Nephron progenitor cell (in vitro differentiated cells): ENCODE results near the gene FZD4.

Experiments used
- DNase-seq: peaks from one replicate; pipeline ENCODE4 v3.0.0; 2021
- H3K27ac Mint-ChIP-seq: 2 replicates; pipeline ENCODE4 v1.8.0; 2021; ENCODE audit warnings: mild to moderate bottlenecking, moderate library complexity, mixed read lengths
- H3K27me3 Mint-ChIP-seq: 2 replicates; pipeline ENCODE4 v1.8.0; 2021; ENCODE audit warnings: mild to moderate bottlenecking, low read depth, mixed read lengths; ENCODE audit not compliant: poor library complexity
- H3K36me3 Mint-ChIP-seq: 2 replicates; pipeline ENCODE4 v1.8.0; 2021; ENCODE audit warnings: low read depth, mixed read lengths
- H3K4me1 Mint-ChIP-seq: 2 replicates; pipeline ENCODE4 v1.8.0; 2021; ENCODE audit warnings: mixed read lengths
- H3K4me3 Mint-ChIP-seq: 2 replicates; pipeline ENCODE4 v1.8.0; 2021; ENCODE audit warnings: mild to moderate bottlenecking, moderate library complexity, mixed read lengths
- H3K9me3 Mint-ChIP-seq: 2 replicates; pipeline ENCODE4 v1.8.0; 2021; ENCODE audit warnings: mild to moderate bottlenecking, moderate library complexity, mixed read lengths
- TF ChIP-seq, protein P1 (sequence below): fragments of 200-600 bp; sonication (generic); IDR thresholded peaks from 2 replicates; pipeline ENCODE4 v1.5.0; 2021; ENCODE audit warnings: antibody characterized with exemption

Gene FZD4

DNA sequence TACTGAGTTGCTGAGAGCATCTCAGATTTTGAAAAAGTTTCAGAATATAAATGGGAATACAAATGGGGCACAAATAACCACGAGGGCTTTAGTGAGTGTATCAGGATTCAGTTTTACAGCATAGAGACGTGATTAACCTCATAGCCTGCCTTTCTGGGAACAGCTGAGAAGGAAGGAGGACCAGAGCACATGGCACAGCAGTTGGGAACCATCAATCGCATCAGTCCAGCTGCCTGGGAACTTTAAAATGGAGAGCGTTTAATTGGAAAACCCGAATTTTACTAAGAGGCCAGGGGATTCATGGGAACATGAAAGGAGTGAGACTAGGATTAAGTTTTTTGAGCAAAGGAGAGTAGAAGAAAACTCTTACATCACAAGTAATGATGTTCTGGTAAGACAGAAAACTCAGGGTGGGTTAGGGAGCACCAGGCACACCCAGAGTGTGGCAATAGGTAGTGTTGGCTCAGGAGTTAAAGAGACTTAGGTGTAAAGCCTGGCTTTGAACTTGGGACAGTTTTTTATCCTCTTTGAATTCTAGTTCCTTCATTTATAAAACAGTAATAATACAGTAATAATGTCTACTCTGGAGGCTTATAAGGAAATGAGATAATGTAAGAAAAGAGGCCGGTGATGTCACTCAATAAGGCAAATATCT lies 40.2 kb downstream of the FZD4 start:
- DNase-seq, result no peak
- peaks cover 34% of the 10 kb centered on the region for H3K9me3 Mint-ChIP-seq
- no peak overlapping the region for H3K27ac Mint-ChIP-seq
- peaks cover 8% of the 10 kb centered on the region for H3K27me3 Mint-ChIP-seq
- TF ChIP-seq, protein P1, sequence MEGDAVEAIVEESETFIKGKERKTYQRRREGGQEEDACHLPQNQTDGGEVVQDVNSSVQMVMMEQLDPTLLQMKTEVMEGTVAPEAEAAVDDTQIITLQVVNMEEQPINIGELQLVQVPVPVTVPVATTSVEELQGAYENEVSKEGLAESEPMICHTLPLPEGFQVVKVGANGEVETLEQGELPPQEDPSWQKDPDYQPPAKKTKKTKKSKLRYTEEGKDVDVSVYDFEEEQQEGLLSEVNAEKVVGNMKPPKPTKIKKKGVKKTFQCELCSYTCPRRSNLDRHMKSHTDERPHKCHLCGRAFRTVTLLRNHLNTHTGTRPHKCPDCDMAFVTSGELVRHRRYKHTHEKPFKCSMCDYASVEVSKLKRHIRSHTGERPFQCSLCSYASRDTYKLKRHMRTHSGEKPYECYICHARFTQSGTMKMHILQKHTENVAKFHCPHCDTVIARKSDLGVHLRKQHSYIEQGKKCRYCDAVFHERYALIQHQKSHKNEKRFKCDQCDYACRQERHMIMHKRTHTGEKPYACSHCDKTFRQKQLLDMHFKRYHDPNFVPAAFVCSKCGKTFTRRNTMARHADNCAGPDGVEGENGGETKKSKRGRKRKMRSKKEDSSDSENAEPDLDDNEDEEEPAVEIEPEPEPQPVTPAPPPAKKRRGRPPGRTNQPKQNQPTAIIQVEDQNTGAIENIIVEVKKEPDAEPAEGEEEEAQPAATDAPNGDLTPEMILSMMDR, result no peak
- H3K4me1 Mint-ChIP-seq, result peaks cover 44% of the 10 kb centered on the region
- no peak overlapping the region for H3K4me3 Mint-ChIP-seq
- peaks cover 57% of the 10 kb centered on the region for H3K36me3 Mint-ChIP-seq

DNA sequence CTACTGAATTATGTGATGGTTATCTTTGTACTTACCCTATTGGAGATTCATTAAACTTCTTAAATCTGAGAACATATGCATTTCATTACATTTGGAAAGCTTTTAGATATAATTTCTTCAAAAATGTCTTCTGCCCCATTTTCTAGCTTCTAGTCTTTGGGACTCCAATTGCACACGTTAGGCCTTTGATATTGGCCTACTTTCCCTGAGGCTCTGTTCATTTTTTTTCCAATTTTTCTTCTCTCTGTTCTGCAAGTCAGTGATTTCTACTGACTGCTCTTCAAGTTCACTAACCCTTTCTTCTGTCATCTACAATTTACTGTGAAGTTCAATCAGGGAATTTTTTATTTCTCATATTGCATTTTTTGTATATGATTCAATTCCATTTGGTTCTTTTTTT lies 43.0 kb downstream of the FZD4 start:
- H3K9me3 Mint-ChIP-seq, result peaks cover 34% of the 10 kb centered on the region
- H3K27me3 Mint-ChIP-seq, result peaks cover 12% of the 10 kb centered on the region
- no peak overlapping the region for H3K27ac Mint-ChIP-seq
- H3K36me3 Mint-ChIP-seq, result peaks cover 60% of the 10 kb centered on the region
- TF ChIP-seq, protein P1, result no peak
- H3K4me3 Mint-ChIP-seq, result no peak overlapping the region
- DNase-seq, result no peak
- peaks cover 17% of the 10 kb centered on the region for H3K4me1 Mint-ChIP-seq

DNA sequence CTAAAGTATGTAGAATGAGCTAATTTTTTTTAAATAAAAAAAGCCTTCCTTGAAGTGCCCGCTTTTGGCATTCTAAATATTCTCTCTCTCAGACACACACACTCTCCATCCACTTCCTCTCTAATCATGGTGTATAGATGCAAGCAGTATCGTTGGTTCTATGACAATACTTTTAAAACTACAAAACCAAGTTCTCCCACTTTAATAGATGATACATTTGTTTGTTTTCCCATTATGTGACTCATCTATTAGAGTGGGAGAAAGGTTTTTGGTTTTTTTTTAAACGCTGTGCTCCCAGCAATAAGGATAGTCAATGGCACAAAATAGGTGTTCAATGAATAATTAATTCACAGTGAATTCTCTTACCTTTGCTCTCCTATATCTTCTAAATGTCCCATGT lies 44.6 kb downstream of the FZD4 start:
- H3K36me3 Mint-ChIP-seq, result peaks cover 62% of the 10 kb centered on the region

DNA sequence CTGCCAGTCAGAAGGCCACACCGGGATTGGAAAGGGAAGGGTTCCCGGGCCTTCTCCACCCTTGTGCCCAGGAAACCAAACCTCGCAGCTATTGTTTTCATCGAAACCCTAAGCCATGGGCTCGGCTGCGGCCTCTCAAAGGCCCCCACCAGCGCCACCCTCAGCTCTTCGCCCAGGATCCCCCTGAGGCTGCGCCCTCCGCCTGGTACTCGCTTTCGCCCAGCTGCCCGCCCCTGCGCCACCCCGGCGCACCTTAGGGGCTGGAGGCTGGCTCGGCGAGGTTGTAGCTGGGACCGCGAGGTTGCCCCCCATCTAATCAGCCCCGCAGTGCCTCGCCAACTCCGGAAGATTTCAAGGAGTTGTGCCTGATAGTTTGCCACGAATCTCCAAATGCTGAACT lies 49.0 kb downstream of the FZD4 start:
- no peak overlapping the region for H3K27ac Mint-ChIP-seq
- DNase-seq, result no peak
- peaks cover 4% of the 10 kb centered on the region for H3K27me3 Mint-ChIP-seq
- peaks cover 22% of the 10 kb centered on the region for H3K36me3 Mint-ChIP-seq
- TF ChIP-seq, protein P1, result no peak
- no peak overlapping the region for H3K4me3 Mint-ChIP-seq
- peaks cover under 1% of the 10 kb centered on the region for H3K9me3 Mint-ChIP-seq
- no peaks in the 10 kb centered on the region for H3K4me1 Mint-ChIP-seq

More for the DNA sequence above, 44.6 kb downstream of the FZD4 start:
- Mint-ChIP-seq H3K27ac (no peak overlapping the region), H3K4me1 (peaks cover 6% of the 10 kb centered on the region), H3K4me3 (no peak overlapping the region), H3K9me3 (peaks cover 34% of the 10 kb centered on the region), H3K27me3 (peaks cover 12% of the 10 kb centered on the region)
- TF ChIP-seq, protein P1, result no peak
- no peak for DNase-seq

DNA sequence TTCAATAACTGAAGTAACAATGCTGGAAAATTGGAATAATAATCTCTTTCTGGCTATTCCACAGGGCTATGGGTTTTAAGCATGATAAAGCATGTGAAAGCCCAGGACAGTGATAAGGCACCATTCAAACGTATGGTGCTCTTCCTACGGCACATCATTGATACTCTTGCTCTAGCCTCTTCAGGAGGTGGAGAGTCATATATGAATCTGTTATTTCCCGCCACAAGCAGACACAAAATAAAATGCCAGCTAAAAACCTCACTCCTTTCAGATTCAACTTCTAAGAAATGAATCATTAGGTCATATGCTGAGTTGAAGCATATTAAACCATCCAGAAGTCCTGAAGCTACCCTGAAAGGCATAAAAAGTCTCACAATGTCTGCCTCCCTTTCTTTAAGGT lies 49.9 kb downstream of the FZD4 start:
- H3K27me3 Mint-ChIP-seq, result peaks cover 4% of the 10 kb centered on the region
- no peak overlapping the region for H3K4me3 Mint-ChIP-seq
- TF ChIP-seq, protein P1, result no peak
- H3K27ac Mint-ChIP-seq, result no peak overlapping the region
- no peaks in the 10 kb centered on the region for H3K9me3 Mint-ChIP-seq
- peaks cover 4% of the 10 kb centered on the region for H3K4me1 Mint-ChIP-seq
- no peak for DNase-seq
- peaks cover 13% of the 10 kb centered on the region for H3K36me3 Mint-ChIP-seq

DNA sequence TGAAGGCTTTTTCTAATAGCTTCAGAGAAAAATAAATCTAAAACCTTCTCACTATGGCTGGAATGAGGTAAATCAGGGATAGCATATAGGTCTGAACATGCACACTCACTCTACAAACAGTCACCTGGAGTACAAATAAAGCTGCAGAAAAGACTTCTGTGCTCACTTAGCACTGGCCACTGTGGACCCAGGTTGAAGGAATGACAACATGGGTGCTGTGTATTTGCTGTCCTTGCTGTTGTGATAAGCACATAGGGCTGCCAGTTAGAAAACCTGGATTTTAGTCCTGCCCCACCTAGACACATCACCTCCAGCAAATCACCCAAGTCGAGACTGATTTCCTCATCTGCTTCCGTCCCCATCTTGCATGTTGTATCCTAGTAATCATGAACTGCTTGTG lies 51.2 kb downstream of the FZD4 start:
- no peak for DNase-seq
- H3K27me3 Mint-ChIP-seq, result no peaks in the 10 kb centered on the region
- peaks cover 13% of the 10 kb centered on the region for H3K36me3 Mint-ChIP-seq
- H3K4me3 Mint-ChIP-seq, result no peak overlapping the region
- no peaks in the 10 kb centered on the region for H3K9me3 Mint-ChIP-seq
- H3K27ac Mint-ChIP-seq, result peak overlapping the region; percentile 87
- H3K4me1 Mint-ChIP-seq, result peaks cover 7% of the 10 kb centered on the region
- TF ChIP-seq, protein P1, result no peak
